HG03060 (cell line): ENCODE measurements around the gene ADAMTSL1.

ENCODE experiments used
- ATAC-seq: cut with Tn5 transposase; IDR thresholded peaks from one replicate; pipeline ENCODE4 v1.9.1; 2021; ENCODE audit warnings: low read depth, moderate number of reproducible peaks; ENCODE audit not compliant: unreplicated experiment

The ADAMTSL1 gene

GRCh38 chr9:18689921-18690320 is 216.0 kb downstream of the ADAMTSL1 start:
- ATAC-seq, result no peak

- peak; percentile 50 for ATAC-seq
These were observed 218.3 kb downstream of the ADAMTSL1 start for GRCh38 chr9:18692268-18692667.

GRCh38 chr9:18692962-18693361 is 219.0 kb downstream of the ADAMTSL1 start:
- ATAC-seq, result no peak

- no peak for ATAC-seq
These were observed 221.2 kb downstream of the ADAMTSL1 start for GRCh38 chr9:18694959-18695668.

GRCh38 chr9:18698992-18699391 is 225.0 kb downstream of the ADAMTSL1 start:
- ATAC-seq, result no peak

- no peak for ATAC-seq
These were observed 225.8 kb downstream of the ADAMTSL1 start for GRCh38 chr9:18699764-18700163.

- no peak for ATAC-seq
These were observed 226.8 kb downstream of the ADAMTSL1 start for GRCh38 chr9:18700714-18701113.

- ATAC-seq, result no peak
These were observed 229.4 kb downstream of the ADAMTSL1 start for GRCh38 chr9:18703151-18703900.

GRCh38 chr9:18703901-18704379 is 230.0 kb downstream of the ADAMTSL1 start:
- ATAC-seq, result no peak

- no peak for ATAC-seq
These were observed 231.9 kb downstream of the ADAMTSL1 start for GRCh38 chr9:18705796-18706392.

GRCh38 chr9:18706648-18707047 is 232.7 kb downstream of the ADAMTSL1 start:
- ATAC-seq, result no peak

- no peak for ATAC-seq
These were observed 233.1 kb downstream of the ADAMTSL1 start for GRCh38 chr9:18707061-18707461.

GRCh38 chr9:18707489-18708205 is 233.7 kb downstream of the ADAMTSL1 start:
- no peak for ATAC-seq

GRCh38 chr9:18708429-18708828 is 234.5 kb downstream of the ADAMTSL1 start:
- ATAC-seq, result no peak

- no peak for ATAC-seq
These were observed 236.1 kb downstream of the ADAMTSL1 start for GRCh38 chr9:18710065-18710464.

- ATAC-seq, result no peak
These were observed 243.8 kb downstream of the ADAMTSL1 start for GRCh38 chr9:18717759-18718158.

GRCh38 chr9:18718393-18718792 is 244.4 kb downstream of the ADAMTSL1 start:
- no peak for ATAC-seq

GRCh38 chr9:18718932-18719331 is 245.0 kb downstream of the ADAMTSL1 start:
- ATAC-seq, result no peak

GRCh38 chr9:18720691-18721090 is 246.7 kb downstream of the ADAMTSL1 start:
- no peak for ATAC-seq

- no peak for ATAC-seq
These were observed 247.5 kb downstream of the ADAMTSL1 start for GRCh38 chr9:18721267-18721994.
